Activated CD8-positive, alpha-beta memory T cell treated with anti-CD3 and anti-CD28 coated beads, Interleukin-2, amount 50 U/mL, for 48 hours (primary cell): ENCODE measurements around the gene CAPN15.
A peak's percentile ranks its signal among the peaks of the same experiment; 100 is the strongest.

Experiments
- DNase-seq: peaks from one replicate; pipeline ENCODE4 v3.0.0-alpha.2; 2020

The CAPN15 gene

DNA sequence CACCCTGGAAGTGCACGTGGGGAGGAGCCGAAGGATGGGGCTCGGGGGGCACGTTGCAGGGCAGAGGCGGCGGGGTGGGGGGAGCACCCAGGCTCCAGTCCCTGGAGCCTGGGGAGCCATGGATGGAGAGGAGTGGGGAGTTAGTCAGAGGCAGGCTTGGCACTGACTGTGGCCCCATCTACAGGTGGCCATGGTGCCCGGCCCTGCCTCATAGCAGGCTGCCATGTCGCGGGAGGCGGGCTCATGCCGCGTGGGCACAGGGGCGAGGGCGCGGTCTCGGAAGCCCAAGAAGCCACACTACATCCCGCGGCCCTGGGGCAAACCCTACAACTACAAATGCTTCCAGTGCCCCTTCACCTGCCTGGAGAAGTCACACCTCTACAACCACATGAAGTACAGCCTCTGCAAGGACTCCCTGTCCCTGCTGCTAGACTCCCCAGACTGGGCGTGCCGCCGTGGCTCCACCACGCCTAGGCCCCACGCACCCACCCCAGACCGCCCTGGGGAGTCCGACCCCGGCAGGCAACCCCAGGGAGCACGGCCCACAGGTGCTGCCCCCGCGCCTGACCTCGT, 35.6 kb downstream of the CAPN15 start:
- no peak for DNase-seq

DNA sequence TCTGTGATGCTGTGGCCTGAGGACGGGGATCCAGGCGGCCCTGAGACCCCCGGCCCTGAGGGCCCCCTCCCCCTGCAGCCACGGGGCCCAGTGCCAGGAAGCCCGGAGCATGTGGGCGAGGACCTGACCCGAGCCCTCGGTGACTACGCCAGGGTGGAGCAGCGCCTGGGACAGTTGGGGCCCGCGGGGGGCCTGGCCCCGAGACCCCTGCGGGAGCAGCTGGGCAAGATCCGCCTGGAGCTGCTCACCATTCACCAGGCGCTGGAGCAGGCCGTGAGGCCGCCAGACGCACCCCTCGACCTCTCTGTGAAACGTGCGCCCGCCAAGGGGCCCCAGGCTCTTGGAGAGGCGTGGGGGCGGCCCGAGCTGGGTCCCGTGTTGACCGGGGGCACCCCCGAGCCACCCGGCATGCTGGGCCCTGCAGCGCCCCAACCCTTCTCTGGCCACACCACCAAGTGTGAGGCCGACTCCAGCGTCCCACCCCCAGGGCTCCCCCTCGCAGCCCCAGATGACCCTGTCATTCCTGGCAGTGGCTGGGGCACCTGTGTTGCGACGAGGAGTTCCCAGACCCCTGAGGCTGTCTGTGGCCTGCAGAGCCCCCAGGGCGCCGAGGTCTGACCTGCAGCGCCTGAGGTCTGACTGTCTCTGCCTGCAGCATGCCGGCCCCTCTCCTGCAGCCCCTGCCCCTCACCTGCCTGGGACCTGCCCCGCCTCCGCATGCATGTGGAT, 37.3 kb downstream of the CAPN15 start:
- no peak for DNase-seq

- DNase-seq: no peak
Measured at GRCh38 chr16:565419-566330, 38.2 kb downstream of the CAPN15 start.

GRCh38 chr16:566475-567372, 39.2 kb downstream of the CAPN15 start, which contains the start of gene NHLRC4:
TSS of gene NHLRC4 (plus strand) at chr16:567005. CDS start at chr16:568048, 1,043 bp downstream.
- peak; percentile 76 for DNase-seq

- no peak for DNase-seq
Measured at GRCh38 chr16:567373-568256, 40.1 kb downstream of the CAPN15 start.

DNA sequence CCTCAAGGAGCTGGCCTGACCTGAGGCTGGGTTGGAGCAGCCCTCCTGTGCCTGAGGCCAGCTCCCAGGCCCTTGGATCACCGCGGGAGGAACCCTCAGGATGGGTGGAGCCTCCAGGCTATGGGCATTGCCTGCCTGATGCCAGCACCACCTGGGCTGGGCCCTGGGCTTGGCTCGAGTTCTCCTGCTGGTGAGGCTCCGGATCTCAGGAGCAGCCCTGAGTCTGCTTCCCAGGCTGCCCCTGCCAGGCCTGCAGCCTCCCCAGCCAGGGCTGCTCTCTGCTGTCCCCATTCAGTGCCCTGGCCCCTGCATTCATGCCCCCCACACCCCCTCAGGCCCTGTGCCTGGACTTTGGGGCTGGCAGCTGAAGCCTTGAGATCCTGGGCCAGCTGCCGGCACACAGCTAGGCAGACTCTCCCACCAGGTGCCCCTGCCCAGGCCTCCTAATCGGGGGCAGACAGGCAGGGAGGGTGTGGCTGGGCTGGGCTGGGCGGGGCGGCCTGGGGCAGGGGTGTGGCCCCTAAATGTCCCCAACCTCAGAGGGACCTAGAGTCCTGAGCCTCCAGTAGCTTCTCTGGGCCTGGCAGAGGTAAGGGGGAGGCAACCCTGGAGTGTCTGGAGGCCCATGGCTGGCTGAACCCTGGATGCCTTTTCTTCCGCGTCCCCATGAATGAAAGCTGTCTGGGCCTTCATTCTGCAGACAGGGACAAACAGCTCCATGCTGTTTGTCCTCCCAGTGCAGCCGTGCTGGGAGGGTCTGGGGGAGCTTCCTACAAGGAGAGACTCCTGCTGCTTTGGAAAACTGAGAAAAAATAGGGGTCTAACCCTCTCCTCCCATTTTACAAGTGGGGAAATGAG, 41.1 kb downstream of the CAPN15 start:
- no peak for DNase-seq

DNA sequence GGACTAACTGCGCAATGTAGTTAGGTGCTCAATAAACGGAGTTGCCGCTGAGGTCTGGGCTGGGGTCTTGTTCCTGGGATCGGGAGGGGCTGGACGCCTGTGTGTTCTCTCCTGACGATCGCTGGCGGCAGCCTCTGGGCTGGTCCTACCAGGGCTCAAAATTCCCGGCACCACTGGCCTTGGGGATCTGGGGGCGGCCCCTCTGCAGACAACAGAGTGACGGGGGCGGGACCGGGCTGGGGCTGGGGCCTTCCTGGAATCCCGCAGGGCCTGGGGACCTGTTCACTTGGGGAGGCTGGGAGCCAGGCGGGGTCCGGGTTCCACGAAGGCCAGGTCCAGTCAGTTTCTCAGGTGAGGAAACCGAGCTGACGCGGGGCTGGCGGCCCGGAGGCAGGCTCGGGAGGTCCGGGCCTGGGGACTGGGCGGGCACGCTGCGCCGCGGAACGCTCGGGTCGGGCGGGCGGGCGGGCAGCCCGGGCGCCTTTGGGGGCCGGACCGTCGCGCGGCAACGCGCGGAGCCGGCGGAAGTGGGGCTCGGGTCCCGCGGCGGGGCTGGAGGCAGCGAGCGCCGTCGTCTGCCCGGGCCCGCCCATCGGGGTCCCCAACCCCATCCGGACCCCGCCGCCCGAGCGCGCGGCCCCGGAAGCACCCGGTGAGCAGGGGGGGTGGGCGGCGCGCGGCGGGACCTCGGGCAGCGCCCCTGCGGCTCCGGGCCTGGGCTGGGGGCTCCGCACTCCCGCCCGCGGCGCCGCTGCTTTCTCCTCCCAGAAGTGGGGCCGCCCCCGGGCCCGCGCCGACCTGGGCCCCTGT, 42.1 kb downstream of the CAPN15 start, which contains the start of gene PIGQ:
PIGQ (plus strand) TSS at position 524 of the 810 bp plus-strand sequence. CDS start 4,107 bp downstream, outside the sequence.
- DNase-seq: peak; percentile 89

- DNase-seq: no peak
Measured at GRCh38 chr16:572865-573650, 45.5 kb downstream of the CAPN15 start.

- no peak for DNase-seq
Measured at GRCh38 chr16:574021-574760, 46.7 kb downstream of the CAPN15 start.

DNA sequence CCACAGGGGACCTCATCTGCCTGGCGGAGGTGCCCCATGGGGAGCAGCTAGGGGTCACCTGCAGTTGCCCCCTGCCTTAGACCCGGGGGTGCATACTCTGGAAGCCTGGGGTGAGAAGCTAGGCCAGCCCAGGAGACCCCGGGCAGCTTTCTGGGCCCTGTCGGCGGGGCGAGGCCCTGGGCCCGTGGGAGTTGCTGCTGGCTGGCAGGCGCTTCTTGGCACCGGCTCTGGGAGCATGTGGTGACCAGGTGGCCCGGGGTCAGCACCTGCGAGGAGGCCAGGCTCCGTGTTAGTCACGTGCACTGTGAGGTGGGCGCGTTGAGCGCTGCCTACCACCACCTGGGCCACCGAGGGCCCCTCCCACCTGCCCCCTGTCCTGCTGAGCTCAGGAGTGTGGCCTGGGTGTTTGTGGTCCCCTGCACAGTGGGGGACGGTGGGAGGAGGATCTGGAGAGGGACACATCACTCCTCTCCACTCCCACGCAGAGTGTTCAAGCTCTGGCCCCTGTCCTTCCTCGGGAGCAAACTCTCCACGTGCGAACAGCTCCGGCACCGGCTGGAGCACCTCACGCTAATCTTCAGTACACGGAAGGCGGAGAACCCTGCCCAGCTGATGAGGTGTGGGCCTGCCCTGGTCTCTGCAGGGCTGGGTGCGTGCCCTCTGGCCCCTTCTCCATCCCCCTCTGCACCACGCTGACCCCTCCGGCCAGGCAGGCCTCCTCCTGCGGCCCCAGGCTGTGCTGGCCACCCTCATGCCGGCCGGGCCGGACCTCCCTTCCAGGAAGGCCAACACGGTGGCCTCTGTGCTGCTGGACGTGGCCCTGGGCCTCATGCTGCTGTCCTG, 48.1 kb downstream of the CAPN15 start:
- DNase-seq: no peak

- no peak for DNase-seq
Measured at GRCh38 chr16:576197-576822, 48.8 kb downstream of the CAPN15 start.

DNA sequence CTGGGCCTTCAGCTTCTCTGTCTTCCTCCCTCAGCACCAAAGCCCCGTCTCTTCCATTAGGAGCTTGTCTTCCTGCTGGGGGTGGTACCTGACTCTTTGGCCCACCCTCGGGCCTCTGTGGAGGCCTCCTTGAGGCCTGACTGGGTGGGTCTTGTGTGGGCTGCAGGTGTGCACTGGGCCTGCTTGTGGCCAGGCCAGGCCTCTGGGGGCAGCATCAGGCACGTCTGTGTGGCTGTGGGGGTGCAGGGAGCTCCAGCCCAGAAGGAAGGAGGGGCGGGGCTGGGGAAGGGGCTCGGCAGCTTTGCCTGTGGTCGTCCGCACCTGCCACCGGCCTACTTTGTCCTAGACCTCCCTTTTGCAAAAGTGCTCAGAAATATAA, 49.3 kb downstream of the CAPN15 start:
- no peak for DNase-seq

GRCh38 chr16:577796-578195, 50.3 kb downstream of the CAPN15 start:
- DNase-seq: no peak

DNA sequence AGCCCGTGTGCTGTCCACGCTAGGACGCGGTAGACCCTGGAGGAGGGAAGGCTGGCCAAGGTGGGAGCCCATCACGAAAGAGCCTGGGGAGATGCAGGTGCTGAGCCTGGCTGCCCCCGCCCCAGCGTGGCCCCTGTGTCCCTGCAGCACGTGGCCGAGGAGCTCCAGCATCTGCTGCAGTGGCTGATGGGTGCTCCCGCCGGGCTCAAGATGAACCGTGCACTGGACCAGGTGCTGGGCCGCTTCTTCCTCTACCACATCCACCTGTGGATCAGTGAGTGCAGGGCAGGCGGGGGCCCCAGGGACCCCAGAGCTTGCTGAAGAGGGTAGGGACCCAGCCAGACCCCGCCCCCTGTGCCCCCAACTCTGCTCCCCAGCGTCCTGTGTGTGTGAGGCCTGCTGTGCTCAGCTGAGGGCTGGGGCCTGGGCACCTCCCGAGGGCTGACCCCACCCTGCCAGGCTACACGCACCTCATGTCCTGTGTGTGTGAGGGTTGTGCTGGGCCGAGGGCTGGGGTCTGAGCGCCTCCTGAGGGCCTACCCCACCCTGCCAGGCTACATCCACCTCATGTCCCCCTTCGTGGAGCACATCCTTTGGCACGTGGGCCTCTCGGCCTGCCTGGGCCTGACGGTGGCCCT, 50.8 kb downstream of the CAPN15 start:
- DNase-seq: no peak

DNA sequence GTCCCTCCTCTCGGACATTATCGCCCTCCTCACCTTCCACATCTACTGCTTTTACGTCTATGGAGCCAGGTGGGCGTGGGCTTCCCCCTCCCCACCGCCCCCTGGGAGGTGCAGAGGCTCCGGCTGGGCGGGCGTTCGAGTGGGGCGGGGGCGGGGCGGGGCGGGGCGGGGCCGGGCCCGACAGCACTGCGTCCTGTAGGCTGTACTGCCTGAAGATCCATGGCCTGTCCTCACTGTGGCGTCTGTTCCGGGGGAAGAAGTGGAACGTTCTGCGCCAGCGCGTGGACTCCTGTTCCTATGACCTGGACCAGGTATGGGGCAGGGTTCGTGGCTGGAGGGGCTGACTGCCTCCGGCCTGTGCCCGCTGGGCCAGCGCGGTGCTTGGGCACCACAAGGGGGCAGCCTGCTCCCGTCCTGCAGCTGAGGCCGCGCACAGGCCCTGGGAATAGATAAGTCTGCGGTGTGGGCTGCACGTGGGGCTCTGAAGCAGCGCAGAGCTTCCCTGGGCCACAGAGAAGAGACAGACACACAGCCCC, 51.4 kb downstream of the CAPN15 start:
- peak; percentile 86 for DNase-seq
